A549 treated with AZD2906 at 1 μM for 4 hours (cell line): ENCODE results near the gene TAB3. TPM values are rescaled to one million over a fixed set of nuclear protein-coding genes. Genes with fewer than 3 reads are reported as not detected.

Experiments used
- total RNA-seq: library from RNA; stranded (reverse); fragments of 200-300 nt; extraction: Qiagen RNA extraction; gene quantifications from 5 replicates; pipeline ENCODE4 v1.2.3, GENCODE V29; 2022

Gene TAB3, protein sequence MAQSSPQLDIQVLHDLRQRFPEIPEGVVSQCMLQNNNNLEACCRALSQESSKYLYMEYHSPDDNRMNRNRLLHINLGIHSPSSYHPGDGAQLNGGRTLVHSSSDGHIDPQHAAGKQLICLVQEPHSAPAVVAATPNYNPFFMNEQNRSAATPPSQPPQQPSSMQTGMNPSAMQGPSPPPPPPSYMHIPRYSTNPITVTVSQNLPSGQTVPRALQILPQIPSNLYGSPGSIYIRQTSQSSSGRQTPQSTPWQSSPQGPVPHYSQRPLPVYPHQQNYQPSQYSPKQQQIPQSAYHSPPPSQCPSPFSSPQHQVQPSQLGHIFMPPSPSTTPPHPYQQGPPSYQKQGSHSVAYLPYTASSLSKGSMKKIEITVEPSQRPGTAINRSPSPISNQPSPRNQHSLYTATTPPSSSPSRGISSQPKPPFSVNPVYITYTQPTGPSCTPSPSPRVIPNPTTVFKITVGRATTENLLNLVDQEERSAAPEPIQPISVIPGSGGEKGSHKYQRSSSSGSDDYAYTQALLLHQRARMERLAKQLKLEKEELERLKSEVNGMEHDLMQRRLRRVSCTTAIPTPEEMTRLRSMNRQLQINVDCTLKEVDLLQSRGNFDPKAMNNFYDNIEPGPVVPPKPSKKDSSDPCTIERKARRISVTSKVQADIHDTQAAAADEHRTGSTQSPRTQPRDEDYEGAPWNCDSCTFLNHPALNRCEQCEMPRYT
- total RNA-seq: 7.7 to 10.6 TPM (median 9.1 TPM) in 5 replicates

DNA sequence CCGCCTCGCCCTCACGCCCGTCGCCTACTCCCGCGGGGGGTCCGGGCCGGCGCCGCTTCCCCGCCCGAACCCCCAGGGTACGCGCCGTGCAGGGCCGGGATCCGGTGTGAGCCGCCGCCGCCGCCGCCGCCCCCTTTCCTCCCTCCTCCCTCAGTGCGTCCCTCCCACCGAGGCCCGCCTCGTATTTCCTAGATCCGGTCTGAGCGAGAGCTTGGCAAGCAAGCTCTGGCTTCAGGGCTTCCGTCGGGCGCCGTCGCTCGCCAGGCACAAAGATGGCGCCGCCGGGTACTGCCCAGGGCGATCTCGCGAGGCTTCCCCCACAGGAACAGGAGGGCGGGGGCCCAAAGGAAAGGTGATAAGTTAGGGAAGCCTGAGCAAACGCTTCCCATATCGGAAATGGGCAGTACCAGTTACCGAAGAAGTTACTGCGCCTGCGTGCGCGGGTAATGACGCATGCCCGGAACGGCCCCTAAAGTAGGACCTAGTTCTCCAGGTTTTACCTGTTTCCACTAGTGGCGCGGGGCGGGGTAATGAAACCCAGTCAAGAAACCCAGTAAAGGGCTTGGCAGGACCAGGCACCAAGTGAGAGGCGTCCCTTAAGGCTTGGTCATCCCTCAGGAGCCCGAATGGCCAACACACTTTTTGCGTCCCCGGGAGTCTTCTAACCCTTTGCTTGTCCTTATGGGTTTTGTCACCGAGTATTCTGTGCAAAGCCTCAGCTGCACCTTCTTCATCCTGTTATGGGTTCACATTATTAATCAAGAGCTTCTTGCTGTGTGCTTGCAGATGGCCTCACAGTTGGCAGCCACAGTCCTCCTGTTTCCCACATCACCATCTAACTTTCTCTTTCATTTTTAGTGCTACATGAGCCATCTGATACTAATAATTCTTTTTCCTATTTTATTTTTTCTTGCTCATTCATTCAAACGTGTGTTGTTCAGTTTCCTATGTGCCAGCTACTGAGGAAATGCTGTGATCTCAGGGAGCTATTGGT lies at the start of gene TAB3:
TSS of gene TAB3 (minus strand) at position 108 of the 994 bp plus-strand sequence. CDS start 29,666 bp downstream, outside the sequence.

Other genes starting within 250 kb of the TAB3 start
- gene GK, start 235.8 kb downstream of the TAB3 start, total RNA-seq: 1.9 to 2.3 TPM (median 2.0 TPM) in 5 replicates
- not detected in 5 replicates for gene FTHL17, start 182.8 kb upstream of the TAB3 start, total RNA-seq